Measurements from ENCODE around the gene EXOC3L4. TPM values are rescaled to one million over a fixed set of nuclear protein-coding genes. Genes with fewer than 3 reads are reported as not detected.

The EXOC3L4 gene
- total and polyA plus RNA-seq, 10 donors, result 2.0 to 39.2 (median 12.6) TPM

DNA sequence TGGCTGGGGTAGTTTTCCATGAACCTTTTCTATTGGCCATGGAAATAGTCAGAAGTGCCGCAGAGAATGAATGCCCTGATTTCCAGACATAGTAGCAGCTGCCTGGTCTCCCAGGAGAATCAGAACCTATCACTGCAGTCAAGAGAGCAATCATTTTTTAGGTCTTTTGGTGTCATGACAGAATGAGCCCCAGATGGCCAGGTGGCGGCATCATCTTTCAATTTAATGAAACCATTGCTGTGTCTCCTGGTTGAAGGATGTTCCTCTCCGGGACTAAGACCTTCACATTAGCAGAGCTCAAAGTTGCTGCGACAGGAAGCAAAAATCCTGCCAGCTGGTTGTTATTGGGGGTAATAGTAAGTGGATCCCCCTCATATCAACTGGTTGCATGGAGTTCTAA is 47.5 kb downstream of the EXOC3L4 start:
- H3K27me3 ChIP-seq (replicated peaks in 1 of 7), result peaks cover 0 to 53% (median 0%) of the 10 kb centered on the region in 7 donors
- TF ChIP-seq POLR2AphosphoS5 (IDR thresholded peaks at IDR 0.05) (no peak), POLR2A (IDR thresholded peaks at IDR 0.05) (no peak)
- TF ChIP-seq, protein P1, sequence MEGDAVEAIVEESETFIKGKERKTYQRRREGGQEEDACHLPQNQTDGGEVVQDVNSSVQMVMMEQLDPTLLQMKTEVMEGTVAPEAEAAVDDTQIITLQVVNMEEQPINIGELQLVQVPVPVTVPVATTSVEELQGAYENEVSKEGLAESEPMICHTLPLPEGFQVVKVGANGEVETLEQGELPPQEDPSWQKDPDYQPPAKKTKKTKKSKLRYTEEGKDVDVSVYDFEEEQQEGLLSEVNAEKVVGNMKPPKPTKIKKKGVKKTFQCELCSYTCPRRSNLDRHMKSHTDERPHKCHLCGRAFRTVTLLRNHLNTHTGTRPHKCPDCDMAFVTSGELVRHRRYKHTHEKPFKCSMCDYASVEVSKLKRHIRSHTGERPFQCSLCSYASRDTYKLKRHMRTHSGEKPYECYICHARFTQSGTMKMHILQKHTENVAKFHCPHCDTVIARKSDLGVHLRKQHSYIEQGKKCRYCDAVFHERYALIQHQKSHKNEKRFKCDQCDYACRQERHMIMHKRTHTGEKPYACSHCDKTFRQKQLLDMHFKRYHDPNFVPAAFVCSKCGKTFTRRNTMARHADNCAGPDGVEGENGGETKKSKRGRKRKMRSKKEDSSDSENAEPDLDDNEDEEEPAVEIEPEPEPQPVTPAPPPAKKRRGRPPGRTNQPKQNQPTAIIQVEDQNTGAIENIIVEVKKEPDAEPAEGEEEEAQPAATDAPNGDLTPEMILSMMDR (IDR thresholded peaks at IDR 0.05 in 8 of 11, conservative IDR thresholded peaks at IDR 0.05 in 3 of 11), result no peak
- 89 to 95% (median 92%) methylated on average over 4 of the region's 4 CpGs for WGBS, 5 donors
- intact Hi-C loops (cut with DNase I; ENCODE audit: low total_unique reads), result no loop called here
- H3K4me1 ChIP-seq, result peaks cover 0 to 40% (median 26%) of the 10 kb centered on the region in 6 donors
- no peak overlapping the region for H3K27ac ChIP-seq
- no peaks in the 10 kb centered on the region for H3K9me3 ChIP-seq
- H3K4me3 ChIP-seq, result no peak overlapping the region
- peaks cover 0 to 8% (median 0%) of the 10 kb centered on the region in 6 donors for H3K36me3 ChIP-seq
- DNase-seq, result no peak

DNA sequence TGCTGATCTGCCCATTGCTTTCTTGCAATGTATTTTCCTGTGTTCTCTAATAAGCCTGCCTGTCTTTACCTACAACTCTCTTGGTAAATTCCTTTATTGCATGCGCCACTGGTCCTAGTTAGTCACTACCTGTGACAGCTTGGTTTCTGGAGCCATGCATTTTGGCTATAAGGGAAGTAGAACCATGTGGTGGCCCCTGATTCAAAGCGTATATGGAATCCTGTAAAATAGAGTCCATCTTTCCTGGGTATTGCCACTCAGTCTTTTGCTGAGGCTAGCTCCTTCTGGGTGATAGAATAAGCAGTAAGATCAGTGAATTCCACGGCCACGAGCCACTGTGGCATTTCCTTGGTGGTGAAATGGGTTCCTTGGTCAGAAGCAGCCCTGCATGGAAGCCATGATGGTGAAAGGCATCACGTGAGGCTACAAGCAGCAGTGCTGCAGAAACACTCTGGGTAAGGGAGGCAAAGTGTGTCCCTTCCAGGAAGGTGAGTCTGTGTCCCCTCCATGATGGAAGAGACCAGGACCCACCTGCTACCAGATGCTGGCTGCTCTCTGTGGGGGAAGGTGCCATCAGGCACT is 48.3 kb downstream of the EXOC3L4 start:
- DNase-seq, result no peak
- H3K9me3 ChIP-seq, result no peaks in the 10 kb centered on the region
- H3K27ac ChIP-seq, result no peak overlapping the region
- intact Hi-C loops (cut with DNase I; ENCODE audit: low total_unique reads), result no loop called here
- H3K36me3 ChIP-seq, result peaks cover 0 to under 1% (median 0%) of the 10 kb centered on the region in 6 donors
- WGBS, 5 donors, result 57 to 79% (median 65%) methylated on average over 5 of the region's 5 CpGs
- H3K4me1 ChIP-seq, result peaks cover 0 to 36% (median 23%) of the 10 kb centered on the region in 6 donors
- H3K27me3 ChIP-seq (replicated peaks in 1 of 7), result peaks cover 0 to 61% (median 0%) of the 10 kb centered on the region in 7 donors
- TF ChIP-seq POLR2AphosphoS5 (IDR thresholded peaks at IDR 0.05) (no peak), POLR2A (IDR thresholded peaks at IDR 0.05) (no peak)
- TF ChIP-seq, protein P1 (IDR thresholded peaks at IDR 0.05 in 8 of 11, conservative IDR thresholded peaks at IDR 0.05 in 3 of 11), result no peak
- H3K4me3 ChIP-seq, result no peak overlapping the region

DNA sequence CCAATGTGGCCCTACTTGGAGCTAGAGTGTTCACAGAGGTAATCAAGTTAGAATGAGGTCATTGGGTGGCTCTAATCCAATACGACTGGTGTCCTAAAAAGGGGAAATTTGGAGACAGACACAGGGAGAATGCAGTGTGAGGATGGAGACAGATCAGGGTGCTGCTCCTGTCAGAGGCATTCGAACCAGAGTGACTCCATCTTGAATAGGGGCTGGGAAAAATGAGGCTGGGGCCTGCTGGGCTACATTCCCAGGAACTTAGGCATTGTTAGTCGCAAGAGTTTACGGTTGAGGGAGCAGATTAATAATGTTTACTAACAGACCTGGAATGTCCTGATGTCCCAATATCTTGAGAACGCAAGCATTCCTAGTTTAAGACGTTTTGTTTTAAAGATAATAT is 49.0 kb downstream of the EXOC3L4 start:
- Histone ChIP-seq H3K4me3 (no peak overlapping the region), H3K4me1 (peaks cover 0 to 29% (median 16%) of the 10 kb centered on the region in 6 donors), H3K36me3 (no peaks in the 10 kb centered on the region), H3K27me3 (replicated peaks in 1 of 7) (peaks cover 0 to 59% (median 0%) of the 10 kb centered on the region in 7 donors), H3K9me3 (no peaks in the 10 kb centered on the region), H3K27ac (no peak overlapping the region)
- TF ChIP-seq POLR2A (IDR thresholded peaks at IDR 0.05), result no peak
- TF ChIP-seq, protein P1 (IDR thresholded peaks at IDR 0.05 in 8 of 11, conservative IDR thresholded peaks at IDR 0.05 in 3 of 11), result no peak
- no peak for TF ChIP-seq POLR2AphosphoS5 (IDR thresholded peaks at IDR 0.05)
- WGBS, 5 donors, result 74 to 83% (median 80%) methylated on average over 6 of the region's 6 CpGs
- intact Hi-C loops (cut with DNase I; ENCODE audit: low total_unique reads), result no loop called here
- no peak for DNase-seq

DNA sequence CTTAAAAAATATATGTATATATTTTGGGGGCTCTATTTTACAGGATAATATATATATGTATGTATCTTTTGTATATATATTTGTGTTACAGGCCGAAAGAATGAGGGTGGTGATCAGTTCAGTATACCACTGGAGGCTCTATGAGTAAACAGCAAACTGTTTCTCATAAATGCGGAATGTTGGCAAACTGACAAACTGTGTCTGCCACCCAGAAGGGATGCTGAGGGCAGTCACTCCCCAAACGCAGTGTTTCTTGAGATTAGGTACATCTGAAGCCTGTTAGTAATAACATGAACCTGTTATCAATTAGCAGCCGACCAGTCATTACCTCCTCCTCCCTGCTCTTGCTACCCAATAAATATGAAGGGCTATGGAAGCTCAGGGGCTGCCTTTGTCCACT is 49.6 kb downstream of the EXOC3L4 start:
- H3K4me3 ChIP-seq, result no peak overlapping the region
- no peak for DNase-seq
- peaks cover 0 to 24% (median 11%) of the 10 kb centered on the region in 6 donors for H3K4me1 ChIP-seq
- H3K27ac ChIP-seq, result no peak overlapping the region
- intact Hi-C loops (cut with DNase I; ENCODE audit: low total_unique reads), result no loop called here
- H3K27me3 ChIP-seq (replicated peaks in 1 of 7), result peaks cover 0 to 53% (median 0%) of the 10 kb centered on the region in 7 donors
- no peaks in the 10 kb centered on the region for H3K9me3 ChIP-seq
- 56 to 83% (median 81%) methylated on average over 4 of the region's 4 CpGs for WGBS, 5 donors
- TF ChIP-seq, protein P1 (IDR thresholded peaks at IDR 0.05 in 8 of 11, conservative IDR thresholded peaks at IDR 0.05 in 3 of 11), result no peak
- TF ChIP-seq POLR2A (IDR thresholded peaks at IDR 0.05) (no peak), POLR2AphosphoS5 (IDR thresholded peaks at IDR 0.05) (no peak)
- H3K36me3 ChIP-seq, result no peaks in the 10 kb centered on the region
